HG03095 (cell line): ENCODE data around the gene BDKRB1.

Source experiments
- ATAC-seq: cut with Tn5 transposase; IDR thresholded peaks from one replicate; pipeline ENCODE4 v1.9.1; 2021; ENCODE audit warnings: moderate library complexity; ENCODE audit not compliant: unreplicated experiment

The BDKRB1 gene

DNA sequence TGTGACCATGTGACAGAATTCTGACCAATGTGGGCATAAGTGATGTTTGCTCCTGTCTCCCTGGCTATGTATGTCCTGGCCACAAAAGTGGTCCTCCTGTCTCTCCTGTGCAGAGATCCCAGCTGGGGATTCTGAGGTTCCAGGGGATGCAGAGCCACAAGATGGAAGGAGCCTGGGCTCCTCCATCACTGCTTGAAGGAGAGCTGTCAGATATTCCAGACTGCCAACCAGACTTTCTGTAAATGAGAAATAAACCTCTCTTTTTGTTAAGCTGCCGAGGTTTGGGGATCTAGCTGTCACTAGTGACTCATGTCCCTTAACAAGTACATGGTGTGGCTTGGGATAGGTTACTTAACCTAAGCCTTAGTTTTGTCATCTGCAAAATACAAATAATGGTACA, 21.9 kb downstream of the BDKRB1 start:
- no peak for ATAC-seq

DNA sequence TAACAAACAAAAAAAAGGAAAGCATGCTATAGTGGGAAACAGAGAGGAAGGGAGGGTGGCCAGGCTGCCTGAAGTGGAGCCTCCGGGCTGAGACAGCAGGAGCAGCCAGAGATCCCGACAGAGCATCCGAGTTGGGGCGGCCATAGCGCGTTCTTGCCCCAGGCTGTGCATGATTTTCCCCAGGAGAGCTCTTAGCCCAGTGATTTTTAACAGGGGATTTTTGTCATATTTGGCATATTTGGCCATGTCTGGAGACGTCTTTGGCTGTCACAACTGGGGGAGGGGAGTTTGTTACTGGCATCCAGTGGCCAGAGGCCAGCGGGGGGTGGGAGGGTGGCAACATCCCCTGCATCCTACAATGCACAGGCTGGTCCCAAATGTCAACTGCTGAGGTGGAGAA, 23.6 kb downstream of the BDKRB1 start:
- no peak for ATAC-seq

DNA sequence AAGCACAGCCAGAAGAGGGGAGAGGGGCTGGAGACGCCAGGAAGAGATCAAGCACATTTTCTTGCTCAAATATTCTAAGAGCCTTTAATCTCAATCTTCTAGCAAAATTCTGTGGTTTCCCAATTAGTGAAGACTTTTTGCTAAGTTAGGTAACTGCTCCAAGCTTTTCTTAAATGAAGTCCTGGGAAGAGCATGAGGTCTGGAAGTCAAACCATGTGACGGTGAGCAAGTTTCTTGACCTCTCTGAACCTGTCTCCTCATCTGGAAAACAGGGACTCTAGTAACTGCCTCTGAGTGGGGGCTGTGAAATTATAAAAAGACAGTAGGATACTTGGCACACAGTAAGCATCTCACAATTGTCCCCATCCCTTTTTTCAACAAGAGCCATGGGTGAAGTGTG, 24.1 kb downstream of the BDKRB1 start:
- no peak for ATAC-seq

DNA sequence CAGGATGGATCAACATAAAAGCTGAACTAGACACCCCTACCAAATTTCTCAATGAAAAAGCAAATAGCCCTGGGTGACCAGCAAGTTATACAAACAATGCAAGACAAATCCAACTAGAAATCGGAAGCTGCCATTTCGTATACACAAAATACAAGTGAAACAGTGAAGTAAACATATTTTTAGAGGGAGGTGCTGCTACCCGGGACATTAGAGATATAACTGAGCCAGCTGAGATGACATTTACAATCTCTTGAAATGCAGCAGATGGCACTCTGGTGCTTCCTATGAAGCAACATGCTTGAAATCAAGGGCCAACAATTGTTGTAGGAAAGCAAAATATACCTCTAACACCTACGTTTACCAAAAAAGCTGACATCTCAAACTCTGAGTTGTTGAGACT, 25.5 kb downstream of the BDKRB1 start:
- no peak for ATAC-seq

DNA sequence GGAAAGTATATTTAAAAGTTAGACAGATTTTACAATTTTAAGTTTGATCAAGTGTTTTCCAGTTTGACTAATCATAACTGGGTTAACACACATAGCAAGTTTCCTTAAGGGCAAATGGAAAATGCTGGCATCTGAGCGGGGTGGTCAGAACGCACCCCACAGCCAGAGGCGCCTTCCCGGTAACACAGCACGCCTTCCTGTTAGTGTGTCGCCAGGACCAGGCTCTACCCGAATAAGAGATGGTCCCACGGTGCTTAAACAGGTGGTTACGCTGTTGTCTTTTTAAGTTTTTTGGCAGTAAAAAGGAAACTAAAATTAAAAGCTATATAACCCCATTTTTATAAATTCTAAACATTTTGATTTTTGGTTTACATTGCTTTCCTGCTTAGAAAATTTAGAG, 28.0 kb downstream of the BDKRB1 start:
- no peak for ATAC-seq

DNA sequence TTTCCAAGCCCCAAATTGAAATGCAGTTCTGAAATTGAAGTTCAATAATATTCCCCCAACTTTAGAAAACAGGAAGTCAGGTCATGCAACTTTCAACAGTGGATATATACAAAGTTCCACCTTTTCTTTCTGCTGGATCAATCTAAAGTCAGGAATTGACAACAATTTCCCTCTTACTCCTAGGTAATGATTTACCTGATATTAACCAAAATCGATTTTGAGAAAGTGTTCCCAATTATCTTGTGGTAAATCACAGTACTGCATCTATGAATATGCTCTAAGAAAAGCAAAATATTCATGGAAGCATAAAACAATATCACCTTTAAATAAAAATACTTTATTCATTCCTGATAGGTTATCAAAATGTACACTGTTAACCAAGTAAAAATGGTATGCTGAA, 28.4 kb downstream of the BDKRB1 start:
- no peak for ATAC-seq

DNA sequence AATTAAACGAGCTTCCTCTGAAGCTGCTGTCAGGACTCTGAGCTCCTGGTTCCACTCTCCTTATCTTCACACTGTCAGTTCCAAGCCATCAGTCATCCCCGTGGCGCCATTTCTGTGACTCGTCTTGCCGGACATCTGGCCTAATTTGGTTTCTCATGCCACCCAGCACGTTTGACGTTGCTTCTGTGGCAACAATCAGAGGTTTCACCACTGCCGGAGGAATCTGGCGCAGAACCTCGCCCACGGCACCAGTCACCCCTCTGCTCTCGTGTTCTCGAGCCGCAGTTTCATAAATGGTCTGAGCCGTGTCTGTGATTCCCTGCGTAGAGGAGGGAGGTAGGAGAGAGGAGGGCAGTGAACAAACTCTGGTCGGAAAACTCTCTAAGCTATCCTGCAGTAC, 29.7 kb downstream of the BDKRB1 start:
- no peak for ATAC-seq

DNA sequence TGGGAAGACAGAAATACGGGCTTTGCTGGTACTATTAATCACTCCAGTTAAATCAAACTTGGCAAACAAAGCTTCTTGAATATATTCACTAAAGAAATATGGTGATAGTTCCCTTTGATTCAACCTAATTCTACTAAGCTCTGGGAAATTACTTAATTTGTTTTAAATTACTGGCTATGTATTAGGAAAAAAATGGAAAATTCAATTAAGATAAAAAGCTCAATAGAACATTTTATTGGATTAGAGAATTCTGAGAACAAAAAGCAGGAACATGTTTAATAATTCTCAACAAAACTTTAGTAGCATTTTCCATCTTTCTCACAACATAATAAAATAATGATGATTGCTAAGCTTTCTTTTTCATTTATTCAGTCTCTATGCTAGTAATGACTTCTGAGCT, 30.2 kb downstream of the BDKRB1 start:
- ATAC-seq, result no peak

DNA sequence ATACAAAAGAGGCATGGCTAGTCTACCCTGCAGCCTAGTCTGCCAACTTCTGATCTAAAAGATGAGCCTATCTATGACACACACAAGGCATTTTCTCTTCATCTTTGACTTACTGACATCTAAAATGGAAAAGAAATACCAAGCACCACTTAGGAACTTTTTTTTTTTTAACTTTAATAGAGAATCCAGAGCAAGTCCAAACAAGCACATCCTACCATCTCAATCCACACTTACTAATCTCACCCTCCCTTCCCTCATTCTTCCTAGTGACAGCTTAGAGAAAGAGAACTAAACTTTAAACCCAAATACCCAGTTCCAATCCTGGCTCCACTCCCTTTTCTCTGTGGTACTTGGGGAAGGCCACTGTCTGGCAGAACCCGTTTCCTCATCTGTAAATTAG, 31.8 kb downstream of the BDKRB1 start:
- ATAC-seq, result no peak

DNA sequence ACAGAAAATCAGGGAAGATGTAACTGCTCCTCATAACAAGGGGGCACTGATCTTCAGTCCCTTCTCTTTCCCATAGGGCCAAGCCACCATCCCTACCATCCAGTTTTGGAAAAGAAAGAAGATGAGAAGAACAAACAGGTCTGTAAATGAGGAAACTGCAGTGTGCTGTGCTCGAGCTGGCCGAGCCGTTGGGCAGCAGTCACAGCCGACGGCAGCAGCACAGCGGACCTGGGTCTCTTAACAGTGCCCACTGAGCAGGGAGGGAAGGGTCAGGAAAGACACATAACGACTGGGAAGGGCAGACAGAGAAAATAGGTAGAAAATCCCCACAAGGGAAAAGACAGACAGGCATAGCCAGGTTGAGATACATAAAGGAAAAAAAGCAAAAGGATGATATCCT, 38.2 kb downstream of the BDKRB1 start:
- ATAC-seq, result no peak

DNA sequence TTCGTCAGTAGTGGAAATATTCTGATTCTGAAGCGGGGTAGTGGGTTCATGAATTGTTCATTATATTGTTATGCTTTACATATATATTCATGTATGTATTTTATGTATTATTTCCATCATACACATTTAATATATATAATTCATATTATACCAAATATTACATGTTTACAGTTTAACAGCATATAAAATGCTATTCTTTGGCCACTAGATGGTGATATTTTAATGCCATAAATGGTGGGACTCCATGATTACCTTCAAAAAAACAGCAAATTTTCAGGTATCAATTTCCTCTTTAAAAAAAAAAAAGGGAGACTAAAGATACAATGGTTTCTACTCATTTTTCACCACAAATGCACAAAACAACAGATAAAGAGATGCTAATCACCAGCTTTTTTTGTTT, 41.0 kb downstream of the BDKRB1 start:
- no peak for ATAC-seq

DNA sequence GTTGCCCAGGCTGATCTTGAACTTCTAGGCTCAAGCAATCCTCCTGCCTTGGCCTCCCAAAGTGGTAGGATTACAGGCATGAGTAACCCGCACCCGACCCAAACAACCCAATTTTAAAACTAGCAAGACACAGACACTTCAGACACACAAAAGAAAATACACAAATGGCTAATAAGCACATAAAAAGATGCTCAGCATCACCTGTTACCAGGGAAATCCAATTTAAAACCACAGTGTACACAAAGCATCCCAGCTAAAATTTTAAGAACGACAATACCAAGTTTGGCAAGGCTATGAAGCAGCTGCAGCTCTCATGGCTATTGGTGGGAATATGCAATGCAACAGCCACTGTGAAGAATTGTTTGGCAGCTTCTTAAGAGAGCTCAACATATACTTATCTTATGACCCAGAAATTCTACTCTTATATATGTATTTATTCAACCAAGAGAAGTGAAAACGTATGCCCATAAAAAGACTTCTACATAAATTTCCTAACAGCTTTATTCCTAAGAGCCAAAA, 42.0 kb downstream of the BDKRB1 start:
- no peak for ATAC-seq

DNA sequence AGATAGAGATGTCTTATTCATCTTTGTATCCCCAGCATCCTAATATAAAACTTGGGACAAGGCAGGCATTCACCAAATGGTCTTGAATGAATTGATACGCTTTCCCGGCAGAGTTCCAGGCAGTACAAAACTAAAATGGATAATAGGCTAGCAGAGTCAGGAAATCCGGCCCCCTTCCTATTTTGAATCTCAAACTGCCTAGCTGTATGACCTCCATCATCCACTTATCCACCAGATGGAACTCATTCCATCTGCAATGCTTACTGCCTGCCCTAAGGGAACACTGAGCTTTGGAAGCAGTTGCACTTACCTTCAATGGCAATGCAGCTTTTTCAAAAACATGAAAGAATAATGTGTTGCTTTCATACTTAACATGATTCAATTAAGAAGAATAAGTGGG, 43.4 kb downstream of the BDKRB1 start:
- ATAC-seq, result no peak

DNA sequence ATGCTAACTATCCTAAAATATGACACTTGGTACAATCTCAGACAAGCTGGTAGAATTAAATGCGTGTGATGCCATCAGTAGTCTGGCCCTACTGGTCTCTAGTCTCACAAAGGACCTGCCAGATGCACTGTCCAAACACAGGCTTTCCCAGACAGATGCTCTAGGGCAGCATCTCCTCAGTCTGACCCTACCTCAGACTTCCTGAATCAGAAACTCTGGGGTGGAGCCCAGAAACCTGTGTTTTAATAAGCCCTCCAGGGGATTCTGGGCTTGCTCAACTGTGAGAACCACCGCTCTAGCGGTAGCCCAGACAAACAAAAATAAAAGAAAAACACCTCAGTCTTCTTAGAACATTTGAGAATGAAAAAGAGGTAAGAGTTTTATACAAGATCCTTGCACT, 48.0 kb downstream of the BDKRB1 start:
- ATAC-seq, result no peak

DNA sequence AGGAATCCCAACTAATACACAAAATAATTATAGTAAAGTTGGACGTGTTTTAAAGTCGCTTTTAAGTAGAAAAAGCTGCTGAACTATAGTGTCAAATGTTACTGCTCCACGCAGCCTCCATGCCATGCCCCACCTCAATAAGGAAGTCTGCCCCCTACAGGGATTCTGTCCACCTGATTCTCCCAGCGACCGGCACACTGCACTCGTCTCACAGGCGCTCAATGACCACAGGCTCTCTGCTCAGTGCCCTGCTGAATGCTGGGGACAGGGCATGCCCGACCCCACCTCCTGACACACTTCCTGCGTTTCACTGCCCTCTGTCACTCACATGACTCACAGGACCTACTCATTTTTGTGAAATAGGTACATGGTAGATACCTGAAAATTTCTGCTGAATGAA, 48.9 kb downstream of the BDKRB1 start:
- no peak for ATAC-seq

DNA sequence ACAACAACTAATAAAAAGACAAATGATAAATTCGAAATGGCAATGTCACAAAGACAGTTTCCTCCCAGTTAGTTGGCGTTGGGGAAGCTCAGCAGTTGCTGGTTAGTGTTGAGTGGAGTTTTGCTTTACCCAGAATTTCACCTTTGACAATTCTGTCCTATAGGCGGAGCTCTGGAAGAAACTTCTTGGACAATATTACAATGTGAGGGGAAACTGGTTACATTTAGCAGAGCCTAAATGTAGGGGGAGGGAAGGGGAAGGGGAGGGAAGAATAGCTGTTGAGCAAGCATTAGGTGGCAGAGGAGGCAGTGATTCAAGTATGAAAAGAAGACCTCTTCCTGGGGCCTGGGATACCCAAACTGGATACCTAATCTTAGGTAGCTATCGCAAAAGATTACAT, 51.4 kb downstream of the BDKRB1 start:
- no peak for ATAC-seq

DNA sequence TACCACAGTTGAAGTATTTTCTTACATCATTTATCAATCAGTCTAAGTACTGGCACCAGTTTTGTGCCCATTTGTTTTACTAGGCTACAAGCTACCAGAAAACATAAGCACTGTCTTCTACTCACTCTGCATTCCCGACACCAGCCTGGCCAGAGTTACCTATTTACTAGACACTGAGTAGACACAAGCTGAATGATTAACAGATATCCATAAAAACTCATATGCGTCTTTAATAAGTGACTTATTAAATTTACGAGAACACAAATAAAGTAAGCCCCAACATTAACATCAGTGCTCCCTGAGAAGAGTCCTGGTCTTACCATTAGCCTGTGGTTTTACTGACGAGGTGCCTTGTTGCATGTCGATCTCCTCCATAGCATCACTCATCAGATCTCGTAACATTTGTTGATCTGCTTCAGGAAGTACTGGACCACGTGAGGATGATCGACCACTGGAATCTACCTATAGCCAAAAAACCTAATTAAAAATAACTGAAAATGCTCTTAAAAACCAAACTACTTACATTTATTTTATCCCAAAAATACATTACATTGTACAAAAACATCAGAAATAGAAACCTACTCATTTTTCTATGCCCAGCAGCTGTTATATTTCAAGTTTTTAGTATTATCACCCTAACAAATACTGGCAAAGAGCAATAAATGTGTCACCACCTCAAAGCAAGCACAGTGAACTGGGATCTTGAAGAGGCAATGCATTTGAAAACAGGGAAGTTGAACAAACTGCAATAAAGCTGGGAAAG, 53.3 kb downstream of the BDKRB1 start:
- no peak for ATAC-seq

DNA sequence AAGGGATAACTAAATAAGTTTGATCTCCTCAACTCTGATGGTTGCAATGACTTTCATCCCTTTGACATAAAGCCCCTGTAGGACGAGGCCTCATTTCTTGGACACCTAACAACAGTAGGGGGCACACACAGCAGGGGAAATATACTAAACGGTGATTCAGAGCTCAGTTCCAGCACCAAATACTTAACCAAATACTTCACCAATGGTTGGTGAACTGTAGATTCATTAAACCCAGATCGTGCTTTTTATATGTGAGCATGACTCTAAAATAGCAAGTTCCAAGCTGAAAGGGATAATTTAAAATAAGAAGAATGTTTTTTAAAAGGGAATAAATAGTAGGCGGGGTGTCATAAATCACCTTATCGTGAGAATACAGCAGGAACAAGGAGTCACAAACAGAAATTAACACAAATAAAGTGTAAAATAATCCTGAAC, 53.9 kb downstream of the BDKRB1 start:
- no peak for ATAC-seq

DNA sequence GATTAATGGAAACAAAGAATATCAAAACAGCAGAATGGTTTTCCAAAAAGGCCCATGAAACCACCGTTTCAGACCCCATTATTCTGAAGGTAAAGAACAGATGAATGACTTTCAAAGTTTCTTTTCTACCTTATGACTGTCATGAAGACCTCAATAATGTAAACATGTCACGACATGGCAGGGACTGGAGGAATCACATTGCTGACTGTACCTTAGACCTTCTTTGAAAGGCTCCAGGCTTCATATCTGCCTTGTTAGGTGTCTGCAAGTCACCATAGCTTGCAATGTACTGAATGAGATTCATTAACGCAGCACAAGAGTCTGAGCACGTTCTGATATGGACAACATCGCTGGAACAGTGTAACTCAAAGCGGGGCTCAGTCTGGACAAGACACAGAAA, 54.9 kb downstream of the BDKRB1 start:
- no peak for ATAC-seq
